Trophoblast cell (in vitro differentiated cells and primary cell): ENCODE data around the gene PRR33.

Source experiments
- DNase-seq, 2 donors: peaks; one replicate each; pipeline ENCODE4 v3.0.0-alpha.2; 2016
- H2AFZ ChIP-seq: 2 replicates; pipeline ENCODE4 v1.6.1; 2013; ENCODE audit warnings: low read length, moderate library complexity, mild to moderate bottlenecking; ENCODE audit not compliant: insufficient read depth, poor library complexity
- H2AK5ac ChIP-seq: 2 replicates; pipeline ENCODE4 v1.6.1; 2013; ENCODE audit warnings: mild to moderate bottlenecking, low read length
- H2BK120ac ChIP-seq: 2 replicates; pipeline ENCODE4 v1.6.1; 2013; ENCODE audit warnings: low read length, mild to moderate bottlenecking, moderate library complexity; ENCODE audit not compliant: insufficient read depth, poor library complexity
- H2BK12ac ChIP-seq: 2 replicates; pipeline ENCODE4 v1.6.1; 2013; ENCODE audit warnings: mild to moderate bottlenecking, low read length, moderate library complexity
- H2BK5ac ChIP-seq: 2 replicates; pipeline ENCODE4 v1.6.1; 2013; ENCODE audit warnings: low read length, low read depth, moderate library complexity, mild to moderate bottlenecking; ENCODE audit not compliant: poor library complexity
- H3K14ac ChIP-seq: 2 replicates; pipeline ENCODE4 v1.6.1; 2013; ENCODE audit warnings: mild to moderate bottlenecking, low read length
- H3K18ac ChIP-seq: 2 replicates; pipeline ENCODE4 v1.6.1; 2013; ENCODE audit warnings: mild to moderate bottlenecking, low read length
- H3K23ac ChIP-seq: 2 replicates; pipeline ENCODE4 v1.6.1; 2013; ENCODE audit warnings: low read length
- H3K27ac ChIP-seq: 2 replicates; pipeline ENCODE4 v1.5.1; 2013; ENCODE audit warnings: low read depth, mild to moderate bottlenecking, inconsistent platforms, low read length, moderate library complexity
- H3K27me3 ChIP-seq: 2 replicates; pipeline ENCODE4 v1.6.1; 2013; ENCODE audit warnings: inconsistent platforms, mild to moderate bottlenecking, low read length, moderate library complexity; ENCODE audit not compliant: insufficient read depth
- H3K36me3 ChIP-seq, 2 experiments: 1 replicate in 1 of 2; 2 replicates in 1 of 2; pipeline ENCODE4 v1.6.1; 2013; ENCODE audit warnings: low read length in 2 of 2, mild to moderate bottlenecking in 2 of 2, moderate library complexity in 1 of 2; ENCODE audit not compliant: insufficient read depth in 2 of 2, control insufficient read depth in 1 of 2
- H3K4ac ChIP-seq: 2 replicates; pipeline ENCODE4 v1.6.1; 2013; ENCODE audit warnings: low read depth, mild to moderate bottlenecking, low read length, moderate library complexity
- H3K4me1 ChIP-seq, 2 experiments: 1 replicate in 1 of 2; 2 replicates in 1 of 2; pipeline ENCODE4 v1.6.1; 2013; ENCODE audit warnings: low read length in 2 of 2, mild to moderate bottlenecking in 2 of 2, moderate library complexity in 1 of 2; ENCODE audit not compliant: insufficient read depth in 2 of 2, control insufficient read depth in 1 of 2
- H3K4me2 ChIP-seq: 2 replicates; pipeline ENCODE4 v1.6.1; 2013; ENCODE audit warnings: inconsistent platforms, mild to moderate bottlenecking, low read length, moderate library complexity
- H3K4me3 ChIP-seq: 2 replicates; pipeline ENCODE4 v1.5.1; 2013; ENCODE audit warnings: mild to moderate bottlenecking, low read depth, low read length, inconsistent platforms
- H3K79me1 ChIP-seq: one replicate; pipeline ENCODE4 v1.6.1; 2013; ENCODE audit warnings: low read length
- H3K79me2 ChIP-seq: 2 replicates; pipeline ENCODE4 v1.6.1; 2013; ENCODE audit warnings: low read length, mild to moderate bottlenecking; ENCODE audit not compliant: control insufficient read depth, insufficient read depth, poor library complexity
- H3K9ac ChIP-seq: 2 replicates; pipeline ENCODE4 v1.6.1; 2013; ENCODE audit warnings: mild to moderate bottlenecking, low read length
- H3K9me3 ChIP-seq: 2 replicates; pipeline ENCODE4 v1.6.1; 2013; ENCODE audit warnings: low read depth, mild to moderate bottlenecking, control low read depth, inconsistent platforms, low read length; ENCODE audit not compliant: insufficient read depth
- H4K12ac ChIP-seq: 2 replicates; pipeline ENCODE4 v1.6.1; 2013; ENCODE audit warnings: low read depth, mild to moderate bottlenecking, low read length, moderate library complexity
- H4K8ac ChIP-seq: 2 replicates; pipeline ENCODE4 v1.6.1; 2013; ENCODE audit warnings: low read depth, mild to moderate bottlenecking, low read length, moderate library complexity
- H4K91ac ChIP-seq: one replicate; pipeline ENCODE4 v1.6.1; 2013; ENCODE audit warnings: low read depth, mild to moderate bottlenecking, low read length, moderate library complexity
- WGBS: extraction: QIAGEN DNeasy Blood & Tissue Kit; methylation state at CpG from one replicate; pipeline ENCODE4 v1.1.7; 2013; ENCODE audit warnings: missing lambda C conversion rate; ENCODE audit not compliant: insufficient read length, insufficient coverage; ENCODE audit errors: extremely low coverage; 5-methylcytosine and 5-hydroxymethylcytosine counted together

Gene PRR33

DNA sequence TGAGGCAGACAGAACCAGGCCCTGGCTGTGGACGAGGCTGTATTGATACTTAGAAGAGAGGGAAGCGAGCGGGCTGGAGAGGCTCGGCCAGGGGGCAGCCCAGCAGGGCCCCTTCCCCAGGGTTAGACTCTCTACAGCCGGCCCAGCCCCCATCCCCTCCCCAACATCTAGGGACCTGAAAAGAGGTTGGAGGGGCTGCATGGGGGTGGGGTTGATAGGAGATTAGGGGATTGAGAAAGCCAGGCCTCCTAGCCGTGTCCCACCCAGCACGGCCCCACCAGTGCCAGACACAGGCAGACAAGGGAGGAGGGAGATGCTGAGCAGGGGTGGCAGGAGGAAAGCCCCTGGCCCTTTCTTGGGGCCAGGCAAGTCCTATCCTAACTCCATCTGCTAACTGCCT is 33.1 kb downstream of the PRR33 start:
- Histone ChIP-seq H3K4ac (no peak overlapping the region), H3K79me1 (peaks cover 6% of the 10 kb centered on the region), H3K18ac (no peak overlapping the region), H3K36me3 (no peaks in the 10 kb centered on the region), H4K91ac (no peak overlapping the region), H2BK12ac (no peak overlapping the region), H3K14ac (no peak overlapping the region), H4K8ac (no peak overlapping the region), H3K23ac (no peak overlapping the region), H3K4me3 (no peak overlapping the region), H2BK5ac (no peak overlapping the region), H3K27me3 (no peaks in the 10 kb centered on the region), H3K27ac (no peak overlapping the region), H3K9ac (no peak overlapping the region), H3K4me2 (no peak overlapping the region), H3K4me1 (peaks cover 15 to 16% of the 10 kb centered on the region in 2 experiments), H2AK5ac (no peak overlapping the region), H2BK120ac (no peak overlapping the region), H3K9me3 (no peaks in the 10 kb centered on the region), H2AFZ (no peak overlapping the region), H4K12ac (no peak overlapping the region), H3K79me2 (no peaks in the 10 kb centered on the region)
- no peak for DNase-seq
- no CpG with 5 or more reads among the region's 7 CpGs for WGBS

DNA sequence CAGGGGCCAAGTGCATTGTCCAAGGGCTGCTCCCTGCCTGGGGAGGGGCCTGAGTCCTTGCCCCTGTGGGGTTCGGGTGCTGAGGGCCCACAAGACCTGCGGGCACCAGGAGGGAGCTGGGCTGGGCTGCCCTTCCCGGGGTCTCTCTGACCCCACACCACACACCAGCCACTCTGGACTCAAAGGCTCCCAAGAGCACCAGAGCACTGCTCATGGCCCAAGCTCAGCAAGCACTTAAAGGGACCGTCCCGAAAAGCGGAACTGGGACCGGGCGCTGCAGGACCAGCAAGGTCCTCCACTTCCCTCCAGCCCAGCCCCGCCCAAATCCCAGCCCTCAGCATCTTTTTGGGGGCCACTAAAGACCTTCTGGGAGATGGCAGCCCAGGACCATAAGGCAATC is 33.5 kb downstream of the PRR33 start:
- Histone ChIP-seq H3K27me3 (no peaks in the 10 kb centered on the region), H3K18ac (no peak overlapping the region), H3K27ac (no peak overlapping the region), H3K4me1 (peaks cover 12% of the 10 kb centered on the region in 2 experiments), H2AFZ (no peak overlapping the region), H3K4me2 (no peak overlapping the region), H3K4me3 (no peak overlapping the region), H4K91ac (no peak overlapping the region), H4K8ac (no peak overlapping the region), H2BK12ac (no peak overlapping the region), H3K4ac (no peak overlapping the region), H3K9ac (no peak overlapping the region), H3K23ac (no peak overlapping the region), H3K9me3 (no peaks in the 10 kb centered on the region), H3K36me3 (no peaks in the 10 kb centered on the region), H3K79me1 (peaks cover 4% of the 10 kb centered on the region), H4K12ac (no peak overlapping the region), H3K14ac (no peak overlapping the region), H2AK5ac (no peak overlapping the region), H2BK120ac (no peak overlapping the region), H3K79me2 (no peaks in the 10 kb centered on the region), H2BK5ac (no peak overlapping the region)
- no CpG with 5 or more reads among the region's 9 CpGs for WGBS
- DNase-seq, result no peak

DNA sequence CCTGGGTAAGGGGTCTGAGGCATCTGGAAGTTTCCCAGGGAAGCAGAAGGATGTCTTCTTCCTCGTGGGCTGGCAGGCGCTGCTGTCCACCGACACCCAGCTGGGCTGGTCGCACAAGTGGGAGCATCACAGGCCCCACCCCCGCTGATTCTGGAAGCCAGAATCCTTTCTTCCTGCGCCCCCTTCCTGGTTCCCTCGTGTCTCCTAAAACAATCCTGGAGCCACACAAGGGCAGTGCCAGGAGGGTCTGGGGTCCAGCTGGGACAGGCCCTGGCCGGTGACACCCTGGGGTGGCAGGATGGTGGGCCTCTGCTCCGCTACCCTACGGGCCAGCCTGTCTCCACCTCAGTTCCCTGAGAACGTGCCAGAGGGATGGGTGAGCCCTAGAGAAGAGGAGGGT is 34.6 kb downstream of the PRR33 start:
- no peak overlapping the region for H2BK12ac ChIP-seq
- no peak overlapping the region for H3K9ac ChIP-seq
- no peak overlapping the region for H4K8ac ChIP-seq
- H3K36me3 ChIP-seq, result no peaks in the 10 kb centered on the region
- H3K79me1 ChIP-seq, result peaks cover 3% of the 10 kb centered on the region
- no CpG with 5 or more reads among the region's 11 CpGs for WGBS
- H4K12ac ChIP-seq, result no peak overlapping the region
- no peak for DNase-seq
- H3K27ac ChIP-seq, result no peak overlapping the region
- H3K23ac ChIP-seq, result no peak overlapping the region
- no peak overlapping the region for H3K4ac ChIP-seq
- no peak overlapping the region for H2AFZ ChIP-seq
- H2BK120ac ChIP-seq, result no peak overlapping the region
- H4K91ac ChIP-seq, result no peak overlapping the region
- H3K4me1 ChIP-seq, result peaks cover 4 to 5% of the 10 kb centered on the region in 2 experiments
- no peak overlapping the region for H3K14ac ChIP-seq
- H3K79me2 ChIP-seq, result no peaks in the 10 kb centered on the region
- H3K27me3 ChIP-seq, result no peaks in the 10 kb centered on the region
- no peak overlapping the region for H2AK5ac ChIP-seq
- no peaks in the 10 kb centered on the region for H3K9me3 ChIP-seq
- H3K18ac ChIP-seq, result no peak overlapping the region
- no peak overlapping the region for H2BK5ac ChIP-seq
- no peak overlapping the region for H3K4me2 ChIP-seq
- no peak overlapping the region for H3K4me3 ChIP-seq

DNA sequence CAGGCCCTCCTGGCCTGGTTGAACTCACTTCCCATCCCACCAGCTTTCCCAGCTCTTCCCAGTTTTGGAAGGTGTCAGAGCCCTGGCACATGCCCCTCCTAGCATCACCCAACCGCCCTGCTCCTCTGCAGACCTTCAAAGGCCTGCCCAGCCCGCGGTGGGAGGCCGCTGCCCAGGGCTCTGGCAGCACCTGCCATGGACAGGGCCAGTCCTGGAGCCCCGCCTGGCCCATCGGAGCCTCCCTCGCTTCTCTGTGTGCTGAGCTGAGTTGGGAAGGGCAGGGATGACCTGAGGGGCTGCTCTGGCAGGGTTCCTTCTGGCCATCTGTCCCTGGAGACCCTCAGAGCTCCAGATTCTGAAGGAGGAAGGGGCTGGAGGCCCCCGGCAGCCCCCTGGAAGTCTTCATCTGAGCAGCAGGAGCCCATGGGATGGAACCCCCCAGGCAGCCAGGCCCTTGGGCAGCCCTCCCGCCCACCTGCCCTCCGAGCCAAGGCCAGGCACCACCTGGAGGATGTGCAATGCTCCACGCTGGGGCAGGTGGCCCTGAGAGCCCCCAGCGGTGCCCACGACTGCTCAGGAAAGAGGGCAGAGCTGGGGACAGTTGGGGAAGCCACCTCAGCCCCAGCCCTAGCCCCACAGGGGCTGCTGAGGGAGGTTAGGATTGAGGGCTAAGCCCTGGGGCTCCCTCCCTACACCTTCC is 35.2 kb downstream of the PRR33 start:
- no CpG with 5 or more reads among the region's 13 CpGs for WGBS
- H3K27me3 ChIP-seq, result no peaks in the 10 kb centered on the region
- peaks cover 4 to 5% of the 10 kb centered on the region in 2 experiments for H3K4me1 ChIP-seq
- H3K9me3 ChIP-seq, result no peaks in the 10 kb centered on the region
- H4K12ac ChIP-seq, result no peak overlapping the region
- no peak overlapping the region for H3K18ac ChIP-seq
- H3K14ac ChIP-seq, result no peak overlapping the region
- H4K8ac ChIP-seq, result no peak overlapping the region
- no peak overlapping the region for H2BK120ac ChIP-seq
- no peak overlapping the region for H3K4ac ChIP-seq
- H3K79me1 ChIP-seq, result peaks cover 3% of the 10 kb centered on the region
- H3K4me3 ChIP-seq, result no peak overlapping the region
- no peak overlapping the region for H4K91ac ChIP-seq
- no peak overlapping the region for H3K27ac ChIP-seq
- no peaks in the 10 kb centered on the region for H3K36me3 ChIP-seq
- no peak overlapping the region for H2AFZ ChIP-seq
- H2AK5ac ChIP-seq, result no peak overlapping the region
- no peak for DNase-seq
- no peak overlapping the region for H2BK12ac ChIP-seq
- H2BK5ac ChIP-seq, result no peak overlapping the region
- no peaks in the 10 kb centered on the region for H3K79me2 ChIP-seq
- H3K9ac ChIP-seq, result no peak overlapping the region
- no peak overlapping the region for H3K4me2 ChIP-seq
- H3K23ac ChIP-seq, result no peak overlapping the region
